Upper lobe of right lung (tissue), 1 donor: ENCODE results near the gene P3H2. TPM values are rescaled to one million over a fixed set of nuclear protein-coding genes. Genes with fewer than 3 reads are reported as not detected.

Experiments
- ATAC-seq: fragments of 200-7000 bp; cut with Tn5 transposase; one replicate; pipeline ENCODE4 v1.9.1; 2020; ENCODE audit warnings: mild to moderate bottlenecking, moderate library complexity
- DNase-seq: peaks from one replicate; pipeline ENCODE4 v3.0.0-alpha.2; 2020
- H3K27ac ChIP-seq: fragments of 200-600 bp; one replicate; pipeline ENCODE4 v1.8.0; 2022
- H3K27me3 ChIP-seq: fragments of 200-600 bp; one replicate; pipeline ENCODE4 v1.8.0; 2022; ENCODE audit warnings: mild to moderate bottlenecking
- H3K36me3 ChIP-seq: fragments of 200-600 bp; one replicate; pipeline ENCODE4 v1.8.0; 2022
- H3K4me1 ChIP-seq: fragments of 200-600 bp; one replicate; pipeline ENCODE4 v1.8.0; 2022
- H3K4me3 ChIP-seq: fragments of 200-600 bp; one replicate; pipeline ENCODE4 v1.8.0; 2022; ENCODE audit warnings: mild to moderate bottlenecking
- H3K9me3 ChIP-seq: fragments of 200-600 bp; one replicate; pipeline ENCODE4 v1.8.0; 2022
- CTCF ChIP-seq: fragments of 200-600 bp; IDR thresholded peaks from one replicate; pipeline ENCODE4 v1.8.0; 2022; ENCODE audit warnings: antibody characterized with exemption
- intact Hi-C: fragments of 100-400 bp; cut with DNase I; formaldehyde crosslinking; loops from one replicate; pipeline ENCODE4 v1.11.0; 2022
- total RNA-seq: library from RNA; stranded (reverse); fragmentation: NEBNext Ultra II Directional; extraction: Animal tissue kit (Norgen Biotek cat#: 25700); gene quantifications from one replicate; pipeline ENCODE4 v1.2.1, GENCODE V29; 2021
- donor health status: DM: no; HTN: yes; CAD: no; lungs with severe emphysema.

P3H2 gene
- total RNA-seq, 1 donor from 2014 or later: 79.0 TPM

- no peak for TF ChIP-seq CTCF
- Histone ChIP-seq H3K27ac (no peak overlapping the region), H3K27me3 (no peaks in the 10 kb centered on the region), H3K4me3 (no peak overlapping the region), H3K4me1 (no peaks in the 10 kb centered on the region), H3K9me3 (no peaks in the 10 kb centered on the region), H3K36me3 (no peaks in the 10 kb centered on the region)
- intact Hi-C loops: no loop called here
- DNase-seq: no peak
- ATAC-seq: no peak
Measured at GRCh38 chr3:190031887-190032752, 88.6 kb downstream of the P3H2 start.

- no peaks in the 10 kb centered on the region for H3K36me3 ChIP-seq
- intact Hi-C loops: no loop called here
- no peaks in the 10 kb centered on the region for H3K9me3 ChIP-seq
- no peak for ATAC-seq
- H3K27ac ChIP-seq: no peak overlapping the region
- no peaks in the 10 kb centered on the region for H3K4me1 ChIP-seq
- H3K4me3 ChIP-seq: no peak overlapping the region
- H3K27me3 ChIP-seq: no peaks in the 10 kb centered on the region
- no peak for DNase-seq
- TF ChIP-seq CTCF: no peak
Measured at GRCh38 chr3:190027116-190027515, 93.6 kb downstream of the P3H2 start.

- Histone ChIP-seq H3K4me1 (no peaks in the 10 kb centered on the region), H3K36me3 (no peaks in the 10 kb centered on the region), H3K27ac (no peak overlapping the region), H3K4me3 (no peak overlapping the region), H3K9me3 (no peaks in the 10 kb centered on the region), H3K27me3 (no peaks in the 10 kb centered on the region)
- no peak for DNase-seq
- no peak for ATAC-seq
- no peak for TF ChIP-seq CTCF
- intact Hi-C loops: no loop called here
Measured at GRCh38 chr3:190026154-190026553, 94.5 kb downstream of the P3H2 start.

- ATAC-seq (no peak), DNase-seq (no peak)
- no peak for TF ChIP-seq CTCF
- Histone ChIP-seq H3K4me3 (no peak overlapping the region), H3K4me1 (no peaks in the 10 kb centered on the region), H3K27ac (no peak overlapping the region), H3K9me3 (no peaks in the 10 kb centered on the region), H3K27me3 (no peaks in the 10 kb centered on the region), H3K36me3 (no peaks in the 10 kb centered on the region)
- intact Hi-C loops: no loop called here
Measured at GRCh38 chr3:190024912-190025311, 95.8 kb downstream of the P3H2 start.

GRCh38 chr3:190019844-190020243, 100.9 kb downstream of the P3H2 start:
- DNase-seq (no peak), ATAC-seq (no peak)
- Histone ChIP-seq H3K27me3 (no peaks in the 10 kb centered on the region), H3K27ac (no peak overlapping the region), H3K36me3 (no peaks in the 10 kb centered on the region), H3K9me3 (no peaks in the 10 kb centered on the region), H3K4me3 (no peak overlapping the region), H3K4me1 (no peaks in the 10 kb centered on the region)
- TF ChIP-seq CTCF: no peak
- intact Hi-C loops: no loop called here
